Islet precursor cell (in vitro differentiated cells): ENCODE measurements around the gene THADA.

Experiments used
- DNase-seq: peaks from one replicate; pipeline ENCODE4 v3.0.0-alpha.2; 2018

Gene THADA

DNA sequence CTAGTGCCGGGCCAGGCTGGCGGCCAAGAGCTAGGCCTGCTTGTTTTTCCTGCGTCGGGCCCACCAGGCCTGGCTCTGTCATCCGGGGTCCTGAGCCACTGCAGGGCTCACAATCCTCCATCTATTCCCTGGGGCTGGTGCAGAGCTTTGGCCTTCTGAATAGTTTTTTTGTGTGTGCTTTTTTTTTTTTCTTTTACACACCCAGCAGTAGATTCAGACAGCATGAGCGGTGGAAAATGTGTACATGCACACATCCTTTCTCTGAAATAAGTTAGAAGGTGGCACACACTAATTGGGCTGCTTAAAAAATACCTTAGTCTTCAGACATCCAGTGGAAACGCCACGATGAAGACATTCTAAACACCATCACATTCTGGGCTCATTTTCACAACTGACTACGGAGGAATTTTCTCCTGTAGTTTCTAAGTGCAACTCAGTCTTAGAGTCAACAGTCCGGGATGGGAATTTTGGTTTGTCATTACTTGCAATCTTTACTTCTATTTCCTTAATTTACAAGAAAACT lies 375.5 kb downstream of the THADA start:
- DNase-seq: no peak

DNA sequence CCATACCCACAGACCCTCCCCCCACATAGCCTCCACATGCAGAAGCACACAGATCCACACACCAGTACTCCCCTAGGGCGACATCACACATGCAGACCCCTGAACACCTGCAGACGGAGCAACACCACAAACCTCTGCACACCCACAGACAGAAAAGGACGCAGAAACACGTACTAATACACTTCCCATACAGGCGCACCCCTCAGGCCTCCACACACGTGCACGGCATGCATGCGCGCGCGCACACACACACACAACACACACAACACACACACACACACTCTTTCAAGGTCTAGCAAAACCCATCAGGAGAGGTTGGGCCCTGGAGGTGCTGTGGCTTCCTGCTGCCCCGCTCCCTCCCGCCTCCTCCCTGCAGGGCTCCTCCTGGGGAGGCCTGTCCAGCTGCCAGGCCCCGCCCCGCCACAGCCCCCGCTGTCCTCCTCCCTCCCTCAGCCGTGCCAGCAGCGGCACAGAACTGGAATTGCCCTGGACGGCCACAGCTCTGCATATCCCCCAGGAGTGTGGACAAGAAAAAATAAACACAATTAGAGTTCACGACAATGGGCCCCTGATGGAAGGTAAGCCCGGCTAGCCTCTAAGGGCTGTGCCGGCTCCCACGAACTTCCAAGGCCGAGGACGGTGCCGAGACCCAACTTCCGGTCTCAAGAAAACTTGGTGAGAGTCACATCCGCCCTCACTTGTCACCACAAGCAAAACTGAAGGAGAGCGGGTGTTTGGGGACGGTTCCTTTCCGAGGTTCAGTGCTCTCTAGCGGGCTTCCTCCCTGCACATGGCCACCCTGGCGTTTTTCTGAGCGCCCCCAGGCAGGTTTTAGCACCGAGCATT lies 376.2 kb downstream of the THADA start:
- DNase-seq: peak; percentile 93

DNA sequence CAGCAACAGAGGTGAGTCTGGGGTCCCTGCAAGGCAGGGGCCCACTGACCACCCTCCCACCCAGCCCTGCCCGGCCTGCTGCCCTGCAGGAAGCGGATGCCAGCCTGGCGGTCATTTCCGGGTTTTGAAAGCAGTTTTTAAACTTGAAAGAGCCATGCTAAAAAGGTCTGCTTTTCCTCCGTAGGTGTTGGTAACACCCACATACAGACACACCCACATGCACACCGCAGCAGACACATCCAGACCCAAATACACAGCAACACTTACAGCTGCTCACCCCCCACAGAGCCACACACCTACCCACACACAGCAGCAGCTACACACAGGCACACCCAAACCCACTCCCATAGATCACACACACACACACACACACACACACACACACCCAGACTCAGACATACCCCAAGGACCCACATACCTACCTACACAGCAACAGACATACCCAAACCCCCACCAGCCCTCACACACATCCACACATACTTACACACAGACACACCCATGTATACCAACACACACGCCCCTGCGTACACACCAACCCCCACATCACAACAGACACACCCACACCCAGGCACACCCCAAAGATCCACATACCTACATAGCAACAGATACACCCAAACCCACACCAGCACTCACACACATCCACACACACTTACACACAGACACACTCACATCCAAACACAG lies 377.0 kb downstream of the THADA start:
- peak; percentile 73 for DNase-seq

DNA sequence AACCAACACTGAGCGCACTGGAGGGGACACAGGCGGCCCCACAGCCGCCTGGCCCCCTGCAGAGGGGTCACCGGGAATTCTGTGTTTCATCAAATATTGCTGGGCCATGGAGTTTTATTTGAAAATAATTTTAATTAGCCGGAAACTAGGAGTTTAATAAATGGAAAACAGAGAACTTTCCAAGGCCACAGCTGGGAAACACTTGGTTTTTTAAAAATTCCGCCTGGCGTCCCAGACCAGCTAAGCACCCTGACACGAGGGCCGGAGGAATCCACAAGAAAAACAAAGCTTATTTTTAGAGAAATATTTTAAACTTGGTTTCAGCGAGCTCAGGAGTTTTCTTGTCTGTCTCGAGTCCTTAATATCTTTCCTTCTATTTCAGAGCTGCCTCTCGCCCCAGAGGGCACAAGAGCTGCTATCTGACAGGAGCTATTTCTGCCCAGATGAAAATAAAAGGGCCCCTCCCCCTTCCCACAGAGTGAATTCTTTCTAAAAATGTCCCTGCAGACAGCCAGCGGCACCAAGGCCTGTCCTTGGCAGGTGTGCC lies 377.6 kb downstream of the THADA start:
- no peak for DNase-seq

DNA sequence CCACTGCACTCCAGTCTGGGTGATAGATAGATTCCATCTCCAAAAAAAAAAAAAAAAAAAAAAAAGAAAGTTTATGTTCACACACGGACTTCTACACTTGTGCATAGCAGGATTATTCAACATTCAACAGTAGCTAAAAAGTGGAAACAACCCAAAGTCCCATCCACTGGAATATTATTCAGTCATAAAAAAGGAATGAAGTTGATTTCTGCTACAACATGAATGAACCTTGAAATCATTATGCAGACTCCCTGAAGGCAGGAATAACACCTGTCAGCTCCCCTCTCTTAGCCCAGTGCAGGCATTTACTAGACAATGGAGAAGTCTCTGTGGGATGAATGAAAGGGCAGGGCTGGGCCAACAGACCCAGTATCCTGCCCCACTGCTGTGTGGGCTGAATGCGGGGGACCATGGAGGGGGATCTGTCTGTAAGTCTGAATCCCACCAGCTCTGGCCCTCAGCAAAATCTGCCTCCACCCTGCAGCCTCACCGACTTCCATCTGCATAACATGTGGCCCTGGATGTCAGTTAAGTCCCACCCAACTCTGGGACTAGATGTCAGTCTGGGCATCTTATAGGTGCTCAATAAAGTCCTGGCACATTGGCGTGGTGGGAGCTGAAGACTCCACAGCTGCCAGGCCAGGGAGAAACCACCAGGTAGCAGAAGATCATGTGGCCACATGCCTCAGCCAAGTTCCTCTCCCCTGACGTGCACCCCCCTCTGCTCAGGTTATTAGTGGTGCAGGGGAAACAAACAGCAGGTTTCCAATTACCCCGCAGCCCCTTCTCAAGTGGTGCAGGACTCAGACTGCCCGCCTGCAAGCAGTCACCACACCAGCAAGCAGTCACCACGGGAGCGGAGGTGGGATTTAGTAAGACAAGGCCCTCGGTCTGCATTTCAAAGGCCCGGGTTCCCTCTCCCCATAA lies 378.3 kb downstream of the THADA start:
- DNase-seq: peak; percentile 95

DNA sequence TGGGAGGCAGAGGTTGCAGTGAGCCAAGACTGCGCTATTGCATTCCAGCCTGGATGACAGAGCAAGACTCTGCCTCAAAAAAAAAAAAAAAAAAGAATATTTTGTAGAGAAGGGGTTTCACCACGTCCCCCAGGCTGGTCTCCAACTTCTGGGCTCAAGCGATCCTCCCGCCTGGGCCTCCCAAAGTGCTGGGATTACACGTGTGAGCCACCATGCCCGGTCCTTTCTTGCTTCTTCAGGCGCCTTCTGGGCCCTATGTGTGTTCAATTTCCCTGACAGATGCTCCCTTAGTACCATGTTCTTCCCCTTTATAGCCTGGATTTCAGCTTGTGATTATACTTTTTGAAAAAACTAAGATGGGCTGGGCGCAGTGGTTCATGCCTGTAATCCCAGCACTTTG lies 379.2 kb downstream of the THADA start:
- DNase-seq: no peak

DNA sequence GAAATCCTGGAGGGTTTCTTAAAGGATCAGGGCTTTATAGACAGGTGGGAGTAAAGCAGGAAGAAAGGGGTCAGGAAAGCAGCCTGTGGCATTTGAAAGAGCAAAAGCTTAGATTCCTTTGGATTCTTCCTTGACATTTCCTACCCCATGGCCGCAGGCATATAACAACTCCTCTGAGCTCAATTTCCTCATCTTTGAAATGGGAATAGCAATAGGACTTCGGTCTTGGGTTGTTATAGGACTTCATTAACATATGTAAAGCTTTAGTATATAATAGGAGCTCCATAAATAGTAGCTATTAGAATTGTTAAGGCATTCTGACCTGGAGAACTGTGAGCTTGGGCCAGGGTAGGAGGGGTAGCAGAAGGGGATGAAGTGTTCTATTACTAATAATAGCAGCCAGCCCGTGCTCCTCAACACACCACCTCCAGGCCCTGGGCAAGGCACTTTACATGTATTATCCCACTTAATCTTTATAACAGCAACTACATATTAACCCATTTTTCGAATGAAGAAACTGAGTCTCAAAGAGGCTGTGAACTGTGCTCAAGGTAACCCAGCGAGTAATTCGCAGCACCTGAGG lies 380.1 kb downstream of the THADA start:
- no peak for DNase-seq

DNA sequence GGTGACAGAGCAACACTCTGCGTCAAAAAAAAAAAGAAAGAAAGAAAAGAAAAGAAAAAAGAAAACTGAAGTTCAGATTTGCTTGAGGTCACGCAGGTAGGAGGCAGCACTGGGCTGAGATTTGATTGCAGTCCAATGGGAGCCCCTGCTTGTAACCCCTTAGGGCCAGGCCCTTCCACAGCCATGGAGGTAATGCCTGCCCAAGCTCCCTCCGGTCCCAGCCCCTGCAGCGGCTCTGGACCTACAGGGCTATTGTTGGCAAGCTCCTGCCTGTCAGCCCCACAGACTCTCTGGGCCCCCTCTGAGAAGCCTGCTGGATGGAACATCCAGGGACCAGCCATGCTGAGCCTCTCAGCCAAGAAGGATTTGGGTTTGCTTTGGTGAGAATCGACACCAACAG lies 381.6 kb downstream of the THADA start:
- no peak for DNase-seq

DNA sequence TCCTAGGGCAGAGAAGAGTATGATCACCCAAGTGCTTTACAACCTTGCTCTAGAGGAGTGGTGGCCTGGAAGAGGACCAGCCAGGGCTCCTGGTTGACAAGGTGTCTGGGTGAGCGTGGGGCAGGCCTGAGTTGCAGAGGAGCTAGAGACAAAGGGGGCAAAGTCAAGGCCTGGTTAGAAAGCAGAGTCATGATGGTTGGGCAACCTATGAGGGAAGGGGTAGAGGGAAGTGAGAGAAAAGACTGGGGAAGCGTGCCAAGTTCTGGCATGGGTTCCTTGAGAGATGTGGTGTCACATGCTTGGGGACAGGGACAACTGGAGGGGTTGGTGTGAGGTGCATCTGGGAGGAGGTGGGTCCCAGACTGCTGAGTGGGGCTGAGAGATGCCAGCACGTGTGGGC lies 382.9 kb downstream of the THADA start:
- DNase-seq: no peak

DNA sequence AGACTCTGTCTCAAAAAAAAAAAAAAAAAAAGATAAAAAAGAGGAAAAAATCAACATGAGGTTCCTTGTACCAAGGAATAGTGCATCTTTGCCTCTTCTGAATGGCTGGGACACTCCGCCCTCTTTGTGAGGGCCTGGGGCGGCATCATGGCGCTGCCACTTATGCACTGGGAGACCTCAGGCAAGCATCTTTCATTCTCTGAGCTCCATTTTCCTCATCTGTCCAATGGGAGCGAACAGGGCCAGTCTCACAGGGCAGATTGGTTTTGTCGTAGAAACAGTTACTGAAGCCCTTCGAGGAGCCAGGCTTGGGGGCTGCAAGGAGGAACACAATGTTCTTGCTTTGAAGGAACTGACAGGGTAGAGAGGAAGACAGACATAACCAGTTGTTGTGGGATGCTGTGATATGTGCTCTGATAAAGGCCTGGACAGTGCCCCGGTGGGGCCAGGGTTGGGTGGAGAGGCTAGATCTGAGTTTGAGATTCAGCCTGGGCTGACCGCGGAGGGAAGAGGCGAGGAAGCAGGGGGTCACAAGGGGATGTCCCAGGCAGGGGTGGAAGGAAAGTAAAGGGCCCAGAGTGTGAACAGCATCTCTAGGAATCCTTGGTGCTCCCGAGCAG lies 383.5 kb downstream of the THADA start:
- DNase-seq: no peak

DNA sequence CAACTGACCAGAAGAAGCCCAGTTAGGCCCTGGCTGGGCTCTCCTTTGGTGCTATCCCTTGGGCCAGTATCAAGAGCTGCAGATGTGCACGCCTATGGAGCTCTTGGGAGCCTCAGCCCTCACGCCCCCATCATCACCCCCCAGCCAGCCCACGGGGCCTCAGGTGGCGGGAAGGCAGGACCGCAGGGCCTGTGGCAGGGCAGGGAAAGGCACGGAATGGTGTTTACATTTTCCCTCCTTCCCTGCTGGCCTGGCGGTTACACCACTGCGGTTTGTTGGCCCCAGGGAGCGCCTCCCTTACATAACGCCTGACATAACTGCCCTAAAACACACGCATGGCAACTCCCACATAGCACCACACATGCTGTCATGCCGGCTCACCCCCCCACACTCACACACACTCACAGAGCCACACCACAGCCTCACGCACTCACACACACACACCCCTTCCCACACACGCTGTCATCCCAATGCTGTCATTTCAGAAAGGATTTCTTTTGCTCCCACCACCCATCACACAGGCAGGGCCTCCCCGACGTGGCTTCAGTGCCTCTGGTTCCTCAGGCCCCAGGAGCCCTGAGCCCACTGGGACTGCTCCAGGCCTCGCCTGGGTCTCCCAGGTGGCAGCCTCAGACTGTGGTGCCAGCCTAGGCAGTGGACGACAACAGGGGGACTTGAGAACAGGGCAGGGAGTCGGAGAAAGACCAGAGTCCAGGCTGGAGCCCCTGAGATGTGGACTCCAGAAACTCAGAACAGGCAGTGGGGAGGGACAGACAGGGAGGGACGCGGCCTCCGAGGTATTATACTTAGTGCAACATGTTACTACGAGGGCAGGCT lies 385.2 kb downstream of the THADA start:
- no peak for DNase-seq

DNA sequence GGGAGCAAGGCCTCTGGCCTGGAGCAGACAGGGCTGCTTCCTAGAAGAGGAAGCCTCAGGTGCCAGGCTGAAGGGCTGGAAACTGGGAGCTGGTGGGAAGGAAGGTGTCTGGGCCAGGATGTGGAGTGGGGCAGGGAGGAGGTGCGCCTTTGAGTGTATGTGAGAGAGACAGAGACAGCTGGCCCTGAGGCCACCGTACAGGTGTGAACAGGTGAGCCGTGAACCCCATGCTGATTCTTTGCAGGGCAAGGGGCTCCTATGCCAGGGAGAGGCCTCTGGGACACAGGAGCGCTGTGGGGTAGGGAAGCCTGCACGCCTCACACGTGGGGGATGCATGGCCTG lies 385.7 kb downstream of the THADA start:
- no peak for DNase-seq

DNA sequence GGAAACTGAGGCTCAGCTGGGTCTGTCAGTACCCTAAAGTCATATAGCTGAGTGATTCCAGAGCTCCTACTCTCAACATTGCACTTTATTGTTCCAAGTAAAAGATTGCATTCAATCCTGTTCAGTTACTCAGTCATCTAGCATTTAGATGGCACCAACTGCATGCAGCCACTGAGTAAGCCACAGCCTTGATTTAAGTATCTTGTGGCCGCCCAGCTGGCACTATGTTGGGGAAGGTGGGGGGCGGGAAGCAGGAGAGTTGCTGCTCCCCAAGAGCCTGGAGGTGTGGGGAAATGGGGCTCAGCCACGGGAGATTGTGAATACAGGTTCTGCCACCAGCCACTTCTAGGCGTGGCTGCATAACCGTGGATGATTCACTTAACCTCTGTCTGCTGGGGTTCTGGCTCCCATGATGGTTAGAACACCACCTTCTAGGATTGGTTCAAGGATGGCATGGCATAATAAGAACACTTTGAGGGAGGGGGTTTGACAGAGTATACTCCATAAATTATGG lies 386.6 kb downstream of the THADA start:
- DNase-seq: no peak

DNA sequence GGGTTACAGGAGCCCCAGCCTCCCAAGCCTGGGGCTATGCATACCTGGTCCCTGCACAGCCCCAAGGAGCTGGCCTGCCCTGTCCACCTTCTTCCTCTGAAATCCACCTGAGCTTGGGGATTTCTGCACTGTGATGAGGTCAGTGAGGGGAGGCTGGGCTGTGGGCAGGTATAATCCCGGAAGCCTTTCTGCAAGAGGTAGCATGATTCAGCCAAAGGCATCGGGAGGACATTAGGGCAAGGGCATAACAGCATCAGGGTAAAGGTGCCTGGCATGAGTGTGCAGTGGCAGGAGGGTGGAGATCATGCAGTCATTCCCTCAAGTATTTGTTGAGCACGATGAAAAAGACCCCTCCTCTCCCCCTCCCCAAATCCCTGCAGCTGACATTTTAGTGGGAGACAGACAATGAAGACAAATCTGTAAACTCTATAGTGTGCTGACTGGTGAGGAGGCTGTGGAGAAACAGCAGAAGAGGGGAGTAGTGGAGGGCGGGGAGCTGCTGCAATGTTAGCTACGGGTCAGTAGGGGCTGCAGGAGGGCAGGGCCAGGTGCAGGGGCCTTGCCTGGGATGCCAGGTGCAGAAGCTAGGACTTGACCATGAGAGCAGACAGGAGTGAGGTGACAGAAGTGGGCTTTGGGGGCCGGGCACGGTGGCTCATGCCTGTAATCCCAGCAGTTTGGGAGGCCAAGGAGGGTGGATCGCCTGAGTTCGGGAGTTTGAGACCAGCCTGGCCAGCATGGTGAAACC lies 388.1 kb downstream of the THADA start:
- DNase-seq: no peak

DNA sequence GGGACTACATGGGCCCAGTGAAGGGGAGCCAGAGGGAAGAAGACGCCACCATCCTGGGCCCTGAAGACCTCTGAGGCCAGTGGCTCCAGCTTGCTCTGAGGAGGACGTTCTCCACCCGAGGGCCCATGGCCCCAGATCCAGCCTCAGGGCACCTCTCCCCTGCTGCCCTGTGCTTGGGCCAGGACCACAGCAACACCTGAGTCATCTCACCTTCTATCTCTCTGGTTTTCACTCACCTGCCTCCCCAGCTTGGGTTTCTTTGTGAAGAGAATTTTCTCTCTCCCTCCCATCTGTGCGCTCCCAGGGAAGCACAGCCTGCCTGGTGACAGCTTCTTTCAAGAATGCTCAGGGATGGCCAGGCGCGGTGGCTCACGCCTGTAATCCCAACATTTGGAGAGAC lies 389.2 kb downstream of the THADA start:
- peak; percentile 68 for DNase-seq

DNA sequence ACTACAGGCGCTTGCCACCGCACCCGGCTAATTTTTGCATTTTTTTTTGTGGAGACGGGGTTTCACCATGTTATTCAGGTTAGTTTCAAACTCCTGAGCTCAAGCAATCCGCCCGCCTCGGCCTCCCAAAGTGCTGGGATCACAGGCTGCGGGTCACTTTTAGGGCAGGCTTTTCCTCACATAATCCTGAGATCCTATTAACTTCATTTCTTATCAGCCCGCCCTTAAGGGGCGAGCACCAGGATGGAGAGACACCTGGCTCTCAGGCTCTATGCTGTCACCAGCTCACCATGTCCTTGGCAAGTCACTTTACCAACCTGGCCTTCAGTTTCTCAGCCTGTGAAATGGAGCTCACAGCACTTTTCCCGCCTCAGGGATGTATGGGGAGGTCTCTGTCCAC lies 392.5 kb downstream of the THADA start:
- DNase-seq: no peak

DNA sequence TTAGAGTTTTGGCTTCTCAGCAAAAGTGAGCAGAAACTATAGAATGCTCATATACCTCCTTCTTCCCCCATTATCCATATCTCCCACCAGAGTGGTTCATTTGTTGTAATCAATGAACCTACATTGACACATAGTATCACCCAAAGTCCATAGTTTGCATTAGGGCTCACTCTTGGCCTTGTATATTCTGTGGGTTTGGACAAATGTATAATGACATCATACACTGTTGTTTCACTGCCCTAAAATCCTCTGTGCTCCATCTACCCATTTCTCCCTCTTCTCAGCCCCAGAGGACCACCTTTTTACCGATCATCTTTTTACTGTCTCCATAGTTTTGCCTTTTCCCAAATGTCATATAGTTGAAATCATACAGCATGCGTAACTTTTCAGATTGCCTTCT lies 393.5 kb downstream of the THADA start:
- DNase-seq: no peak

DNA sequence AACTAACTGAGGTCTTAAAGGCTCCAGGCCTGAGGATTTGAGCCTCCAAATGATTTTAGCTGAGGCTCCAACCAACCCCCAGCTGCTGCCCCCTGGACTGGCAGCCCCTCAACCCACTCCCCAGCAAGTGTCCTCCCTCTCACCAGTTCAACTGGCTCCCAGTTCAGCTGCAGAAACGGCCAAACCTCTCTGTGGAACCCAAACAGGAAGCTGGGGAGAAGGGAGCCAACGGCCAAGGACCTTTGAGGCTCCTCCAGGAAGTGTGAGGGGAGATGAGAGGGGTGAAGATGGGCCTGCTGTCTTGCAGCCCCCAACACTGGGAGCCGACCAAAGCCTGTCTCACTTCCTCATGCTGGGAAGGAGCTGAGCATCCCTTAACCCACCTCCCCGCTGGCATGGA lies 394.3 kb downstream of the THADA start:
- no peak for DNase-seq

DNA sequence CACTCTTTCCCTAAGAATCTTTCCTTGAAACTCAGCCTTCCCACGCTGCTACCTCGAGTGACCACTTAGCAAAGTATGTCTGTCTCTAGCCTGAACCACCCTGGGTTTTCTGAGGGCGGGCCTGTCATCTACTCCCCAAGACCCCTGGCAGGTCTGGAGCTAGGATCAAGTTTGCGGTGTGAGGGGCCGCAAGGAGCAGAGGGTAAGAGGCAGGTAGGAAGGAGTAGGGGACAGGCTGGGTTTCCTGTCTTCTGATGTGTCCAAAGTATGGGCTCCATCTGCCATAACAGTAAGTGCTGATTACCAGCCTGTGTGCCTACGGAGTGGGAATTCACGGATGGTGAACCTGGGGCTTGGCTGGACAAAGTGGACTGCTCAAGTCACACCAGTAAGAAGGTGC lies 394.8 kb downstream of the THADA start:
- no peak for DNase-seq
